MM.1S (cell line): ENCODE data around the gene FMN2.

ENCODE experiments used
- DNase-seq: peaks from one replicate; pipeline ENCODE4 v3.0.0-alpha.2; 2015
- H2AFZ ChIP-seq: fragments of 300-600 bp; sonication (generic); 2 replicates; pipeline ENCODE4 v1.6.0; 2016; ENCODE audit warnings: antibody characterized with exemption, low read length
- H3F3A ChIP-seq: fragments of 300-600 bp; sonication (generic); 2 replicates; pipeline ENCODE4 v1.6.1; 2016; ENCODE audit warnings: mild to moderate bottlenecking, antibody characterized with exemption, low read length, moderate library complexity, mixed read lengths; ENCODE audit not compliant: insufficient read depth
- H3K27ac ChIP-seq: fragments of 300-600 bp; sonication (generic); 2 replicates; pipeline ENCODE4 v1.5.1; 2016; ENCODE audit warnings: mild to moderate bottlenecking, low read length
- H3K27me3 ChIP-seq: fragments of 300-600 bp; sonication (generic); replicated peaks from 2 replicates; pipeline ENCODE4 v1.6.0; 2016; ENCODE audit warnings: low read length; ENCODE audit not compliant: insufficient read depth
- H3K36me3 ChIP-seq: fragments of 300-600 bp; sonication (generic); replicated peaks from 2 replicates; pipeline ENCODE4 v1.6.1; 2016; ENCODE audit warnings: mild to moderate bottlenecking, low read length, mixed read lengths; ENCODE audit not compliant: insufficient read depth
- H3K4me1 ChIP-seq: fragments of 300-600 bp; sonication (generic); 2 replicates; pipeline ENCODE4 v1.6.1; 2016; ENCODE audit warnings: low read length, mixed read lengths
- H3K4me2 ChIP-seq: fragments of 300-600 bp; sonication (generic); 2 replicates; pipeline ENCODE4 v1.6.0; 2016; ENCODE audit warnings: low read depth, low read length
- H3K4me3 ChIP-seq: fragments of 300-600 bp; sonication (generic); 2 replicates; pipeline ENCODE4 v1.5.1; 2016; ENCODE audit warnings: low read length, mixed read lengths
- H3K79me2 ChIP-seq: fragments of 300-600 bp; sonication (generic); 2 replicates; pipeline ENCODE4 v1.6.1; 2016; ENCODE audit warnings: mixed run types, low read length, mixed read lengths
- H3K9ac ChIP-seq: fragments of 300-600 bp; sonication (generic); 2 replicates; pipeline ENCODE4 v1.6.1; 2016; ENCODE audit warnings: low read length, mixed read lengths
- H3K9me2 ChIP-seq: fragments of 300-600 bp; sonication (generic); replicated peaks from 2 replicates; pipeline ENCODE4 v1.6.1; 2016; ENCODE audit warnings: mild to moderate bottlenecking, low read length, mixed read lengths; ENCODE audit not compliant: insufficient read depth
- H3K9me3 ChIP-seq: fragments of 300-600 bp; sonication (generic); replicated peaks from 2 replicates; pipeline ENCODE4 v1.6.1; 2016; ENCODE audit warnings: mild to moderate bottlenecking, low read length, mixed read lengths; ENCODE audit not compliant: insufficient read depth
- H4K20me1 ChIP-seq: fragments of 300-600 bp; sonication (generic); 2 replicates; pipeline ENCODE4 v1.6.1; 2016; ENCODE audit warnings: mild to moderate bottlenecking, low read length, moderate library complexity, mixed read lengths; ENCODE audit not compliant: insufficient read depth
- CTCF ChIP-seq: fragments of 300-600 bp; sonication (generic); IDR thresholded peaks from 2 replicates; pipeline ENCODE4 v1.5.1; 2016; ENCODE audit warnings: antibody characterized with exemption, low read length, mixed read lengths
- EZH2 ChIP-seq: fragments of 300-600 bp; sonication (generic); optimal IDR thresholded peaks from 2 replicates; pipeline ENCODE3; 2017; ENCODE audit warnings: low read depth, mild to moderate bottlenecking, antibody characterized with exemption, low read length, mixed read lengths
- EZH2phosphoT487 ChIP-seq: fragments of 300-600 bp; sonication (generic); IDR thresholded peaks from 2 replicates; pipeline ENCODE4 v1.6.1; 2018; ENCODE audit warnings: antibody characterized with exemption, low read length

Gene FMN2

GRCh38 chr1:240107058-240107684 lies 15.5 kb downstream of the FMN2 start:
- Histone ChIP-seq H3K4me3 (no peak overlapping the region), H4K20me1 (no peaks in the 10 kb centered on the region), H3K27ac (no peak overlapping the region), H2AFZ (no peak overlapping the region), H3K9me2 (no peaks in the 10 kb centered on the region), H3K9ac (no peak overlapping the region), H3K36me3 (no peaks in the 10 kb centered on the region), H3K9me3 (no peaks in the 10 kb centered on the region), H3K4me2 (no peak overlapping the region), H3K4me1 (no peaks in the 10 kb centered on the region), H3F3A (no peaks in the 10 kb centered on the region), H3K79me2 (no peaks in the 10 kb centered on the region), H3K27me3 (no peaks in the 10 kb centered on the region)
- no peak for DNase-seq
- TF ChIP-seq CTCF (no peak), EZH2 (no peak), EZH2phosphoT487 (no peak)

GRCh38 chr1:240109130-240109529 lies 17.4 kb downstream of the FMN2 start:
- TF ChIP-seq EZH2 (no peak), CTCF (no peak), EZH2phosphoT487 (no peak)
- Histone ChIP-seq H3K4me1 (no peaks in the 10 kb centered on the region), H3F3A (no peaks in the 10 kb centered on the region), H3K79me2 (no peaks in the 10 kb centered on the region), H3K27me3 (no peaks in the 10 kb centered on the region), H3K27ac (no peak overlapping the region), H3K36me3 (no peaks in the 10 kb centered on the region), H3K9me3 (no peaks in the 10 kb centered on the region), H4K20me1 (no peaks in the 10 kb centered on the region), H3K9me2 (no peaks in the 10 kb centered on the region), H3K9ac (no peak overlapping the region), H2AFZ (no peak overlapping the region), H3K4me2 (no peak overlapping the region), H3K4me3 (no peak overlapping the region)
- DNase-seq, result no peak

- no peaks in the 10 kb centered on the region for H3K4me1 ChIP-seq
- no peak for DNase-seq
- H3K27ac ChIP-seq, result no peak overlapping the region
- no peak for TF ChIP-seq CTCF
- no peak for TF ChIP-seq EZH2
- no peak for TF ChIP-seq EZH2phosphoT487
- no peaks in the 10 kb centered on the region for H3K79me2 ChIP-seq
- no peak overlapping the region for H3K4me3 ChIP-seq
- no peaks in the 10 kb centered on the region for H3K9me2 ChIP-seq
- H3F3A ChIP-seq, result no peaks in the 10 kb centered on the region
- no peak overlapping the region for H3K9ac ChIP-seq
- no peaks in the 10 kb centered on the region for H4K20me1 ChIP-seq
- no peak overlapping the region for H3K4me2 ChIP-seq
- no peak overlapping the region for H2AFZ ChIP-seq
- H3K27me3 ChIP-seq, result no peaks in the 10 kb centered on the region
- no peaks in the 10 kb centered on the region for H3K9me3 ChIP-seq
- no peaks in the 10 kb centered on the region for H3K36me3 ChIP-seq
Measured at GRCh38 chr1:240109920-240110636, 18.4 kb downstream of the FMN2 start.
